Calu3 (cell line): Measurements from ENCODE around the gene PRDM10. TPM values are rescaled to one million over a fixed set of nuclear protein-coding genes. Genes with fewer than 3 reads are reported as not detected.

Experiments
- BruUV-seq: library from RNA; stranded (reverse); fragments of 400-500 nt; replicated peaks from 2 replicates; lab custom pipeline; 2021; lab: Mats Ljungman, UMichigan
- CTCF ChIA-PET: fragments of 300-600 bp; sonication (Branson Sonifier 250); formaldehyde crosslinking; loops from one replicate; lab custom pipeline; 2022; ENCODE audit warnings: antibody characterized with exemption; lab: Charles Lee
- DNase-seq: peaks from one replicate; pipeline ENCODE4 v3.0.0; 2022
- H3K27ac Mint-ChIP-seq: one replicate; pipeline ENCODE4 v1.8.0; 2022; ENCODE audit warnings: mixed read lengths; ENCODE audit not compliant: unreplicated experiment
- H3K27me3 Mint-ChIP-seq: one replicate; pipeline ENCODE4 v1.8.0; 2022; ENCODE audit warnings: mixed read lengths; ENCODE audit not compliant: unreplicated experiment
- H3K36me3 Mint-ChIP-seq: one replicate; pipeline ENCODE4 v1.8.0; 2022; ENCODE audit warnings: mild to moderate bottlenecking, moderate library complexity, mixed read lengths; ENCODE audit not compliant: insufficient read depth, unreplicated experiment
- H3K4me1 Mint-ChIP-seq: one replicate; pipeline ENCODE4 v1.8.0; 2022; ENCODE audit warnings: mild to moderate bottlenecking, low read depth, mixed read lengths; ENCODE audit not compliant: unreplicated experiment
- H3K4me3 Mint-ChIP-seq: one replicate; pipeline ENCODE4 v1.8.0; 2022; ENCODE audit warnings: mild to moderate bottlenecking, low read depth, moderate library complexity, mixed read lengths; ENCODE audit not compliant: unreplicated experiment
- H3K9me3 Mint-ChIP-seq: one replicate; pipeline ENCODE4 v1.8.0; 2022; ENCODE audit warnings: low read depth, mixed read lengths; ENCODE audit not compliant: unreplicated experiment
- CTCF ChIP-seq: fragments of 200-600 bp; IDR thresholded peaks from one replicate; pipeline ENCODE4 v1.8.0; 2022; ENCODE audit warnings: antibody characterized with exemption; ENCODE audit not compliant: unreplicated experiment
- intact Hi-C: fragments of 100-400 bp; cut with micrococcal nuclease; formaldehyde crosslinking; loops from one replicate; pipeline ENCODE4 v1.10.0; 2022; ENCODE audit not compliant: unreplicated experiment
- total RNA-seq: library from RNA; stranded (reverse); gene quantifications from 2 replicates; pipeline ENCODE4 v1.2.3, GENCODE V29; 2022

Gene PRDM10
- total RNA-seq, 1 experiment from 2014 or later: 8.1 TPM

- CTCF ChIA-PET: no interaction called here
- Mint-ChIP-seq H3K4me3 (no peak overlapping the region), H3K9me3 (no peaks in the 10 kb centered on the region), H3K27me3 (no peaks in the 10 kb centered on the region), H3K27ac (no peak overlapping the region), H3K36me3 (peaks cover 35% of the 10 kb centered on the region), H3K4me1 (peaks cover 19% of the 10 kb centered on the region)
- no peak for DNase-seq
- BruUV-seq: no TSS peak
- no peak for TF ChIP-seq CTCF
- intact Hi-C loops: loop anchor here (5.0 kb wide), 1 partner anchor 78 kb away; no protein-coding TSS in a partner anchor
Observed at GRCh38 chr11:129864811-129865210, 137.8 kb downstream of the PRDM10 start.

- CTCF ChIA-PET: interaction anchor here (1.4 kb wide), 1 partner anchor 59 kb away, joined by 3 read pairs; no protein-coding TSS in a partner anchor
- H3K9me3 Mint-ChIP-seq: no peaks in the 10 kb centered on the region
Observed at GRCh38 chr11:129861702-129862522, 140.7 kb downstream of the PRDM10 start.

GRCh38 chr11:129856036-129856435 is 146.6 kb downstream of the PRDM10 start:
- BruUV-seq: no TSS peak
- TF ChIP-seq CTCF: no peak
- DNase-seq: no peak
- Mint-ChIP-seq H3K9me3 (no peaks in the 10 kb centered on the region), H3K4me3 (no peak overlapping the region), H3K27ac (no peak overlapping the region), H3K27me3 (no peaks in the 10 kb centered on the region), H3K36me3 (peaks cover 12% of the 10 kb centered on the region), H3K4me1 (peaks cover 18% of the 10 kb centered on the region)
- intact Hi-C loops: no loop called here
- CTCF ChIA-PET: no interaction called here

More at GRCh38 chr11:129861702-129862522, 140.7 kb downstream of the PRDM10 start:
- peak; percentile 82 for DNase-seq
- peaks cover 40% of the 10 kb centered on the region for H3K36me3 Mint-ChIP-seq
- H3K4me3 Mint-ChIP-seq: peak overlapping the region; percentile 50
- no TSS peak for BruUV-seq
- H3K27me3 Mint-ChIP-seq: no peaks in the 10 kb centered on the region
- intact Hi-C loops: loop anchor here (5.0 kb wide), 1 partner anchor 75 kb away; no protein-coding TSS in a partner anchor
- TF ChIP-seq CTCF: no peak
- peaks cover 18% of the 10 kb centered on the region for H3K4me1 Mint-ChIP-seq
- H3K27ac Mint-ChIP-seq: peak overlapping the region; percentile 77

GRCh38 chr11:129855086-129855485 is 147.5 kb downstream of the PRDM10 start:
- CTCF ChIA-PET: no interaction called here
- intact Hi-C loops: no loop called here
- no peak for DNase-seq
- no TSS peak for BruUV-seq
- no peak overlapping the region for H3K4me3 Mint-ChIP-seq
- H3K27me3 Mint-ChIP-seq: no peaks in the 10 kb centered on the region
- peaks cover 12% of the 10 kb centered on the region for H3K36me3 Mint-ChIP-seq
- H3K4me1 Mint-ChIP-seq: peaks cover 18% of the 10 kb centered on the region
- no peak for TF ChIP-seq CTCF
- no peak overlapping the region for H3K27ac Mint-ChIP-seq
- no peaks in the 10 kb centered on the region for H3K9me3 Mint-ChIP-seq
